Dedifferentiated amniotic fluid mesenchymal stem cell (primary cell): Measurements from ENCODE around the gene ADSL.

ENCODE experiments used
- DNase-seq: peaks from one replicate; pipeline ENCODE4 v3.0.0-alpha.2; 2016; ENCODE audit errors: extremely low spot score

Gene ADSL

GRCh38 chr22:40328546-40329456 lies 17.5 kb upstream of the ADSL start:
- DNase-seq, result no peak

GRCh38 chr22:40329466-40329865 lies 16.8 kb upstream of the ADSL start:
- no peak for DNase-seq

GRCh38 chr22:40330086-40330485 lies 16.2 kb upstream of the ADSL start:
- DNase-seq, result no peak

GRCh38 chr22:40330615-40331014 lies 15.7 kb upstream of the ADSL start:
- no peak for DNase-seq

GRCh38 chr22:40331706-40332105 lies 14.6 kb upstream of the ADSL start:
- DNase-seq, result no peak

- DNase-seq, result no peak
Observed at GRCh38 chr22:40332319-40332781, 13.9 kb upstream of the ADSL start.

- no peak for DNase-seq
Observed at GRCh38 chr22:40334060-40334459, 12.2 kb upstream of the ADSL start.

GRCh38 chr22:40334899-40335298 lies 11.4 kb upstream of the ADSL start:
- DNase-seq, result no peak

- DNase-seq, result no peak
Observed at GRCh38 chr22:40335358-40335757, 10.9 kb upstream of the ADSL start.

GRCh38 chr22:40340044-40340443 lies 6.3 kb upstream of the ADSL start:
- DNase-seq, result no peak

GRCh38 chr22:40341604-40342003 lies 4.7 kb upstream of the ADSL start:
- DNase-seq, result no peak

GRCh38 chr22:40342521-40342920 lies 3.8 kb upstream of the ADSL start:
- no peak for DNase-seq

- no peak for DNase-seq
Observed at GRCh38 chr22:40345271-40345670, 1.0 kb upstream of the ADSL start.

GRCh38 chr22:40345815-40346184 lies 500 bp upstream of the ADSL start:
- DNase-seq, result no peak

- DNase-seq, result no peak
Observed at GRCh38 chr22:40347300-40347699, 1.0 kb downstream of the ADSL start.

GRCh38 chr22:40348025-40348658 lies 1.8 kb downstream of the ADSL start:
- DNase-seq, result peak; percentile 51

- DNase-seq, result no peak
Observed at GRCh38 chr22:40352763-40353162, 6.5 kb downstream of the ADSL start.

- no peak for DNase-seq
Observed at GRCh38 chr22:40361100-40361499, 14.8 kb downstream of the ADSL start.

GRCh38 chr22:40363059-40363458 lies 16.8 kb downstream of the ADSL start:
- peak; percentile 31 for DNase-seq

GRCh38 chr22:40364431-40364830 lies 18.1 kb downstream of the ADSL start:
- DNase-seq, result no peak

GRCh38 chr22:40366068-40366467 lies 19.8 kb downstream of the ADSL start:
- DNase-seq, result no peak

GRCh38 chr22:40367342-40367741 lies 21.0 kb downstream of the ADSL start:
- no peak for DNase-seq

GRCh38 chr22:40368016-40368415 lies 21.7 kb downstream of the ADSL start:
- no peak for DNase-seq
